HG02943 (cell line): Measurements from ENCODE around the gene CKM.
"Not testable (repeated sequence)": the region's sequence is repeated elsewhere in the genome, so short reads cannot be mapped to it uniquely, and the experiment has no call there.

Experiments
- ATAC-seq: cut with Tn5 transposase; IDR thresholded peaks from one replicate; pipeline ENCODE4 v1.9.1; 2021; ENCODE audit warnings: mild to moderate bottlenecking, low read depth, moderate library complexity; ENCODE audit not compliant: unreplicated experiment

The CKM gene

GRCh38 chr19:45322311-45322710 lies 364 bp downstream of the CKM start:
- ATAC-seq, result no peak

DNA sequence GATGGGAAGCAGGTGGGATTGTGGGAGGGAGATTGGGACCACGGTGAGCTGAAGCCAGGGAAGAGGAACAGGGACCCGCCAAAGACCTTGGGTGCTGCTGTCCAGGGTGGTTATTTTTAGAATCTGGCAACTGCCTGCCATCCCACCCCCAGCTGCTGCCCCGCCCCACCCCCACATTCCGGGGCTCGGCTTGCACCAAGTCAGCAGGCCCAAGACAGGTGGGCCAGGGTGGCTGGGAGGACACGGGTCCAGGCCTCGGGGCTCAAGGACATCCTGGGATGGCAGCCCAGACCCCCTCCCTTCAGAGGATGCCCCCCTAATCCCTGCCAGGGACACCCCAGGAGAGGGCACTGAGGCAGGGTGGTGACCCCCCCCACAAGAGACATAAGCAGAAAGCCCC lies 827 bp downstream of the CKM start:
- no peak for ATAC-seq

- ATAC-seq, result no peak
Measured at GRCh38 chr19:45320997-45321775, 1.5 kb downstream of the CKM start.

GRCh38 chr19:45315304-45315703 lies 7.4 kb downstream of the CKM start:
- ATAC-seq, result no peak

DNA sequence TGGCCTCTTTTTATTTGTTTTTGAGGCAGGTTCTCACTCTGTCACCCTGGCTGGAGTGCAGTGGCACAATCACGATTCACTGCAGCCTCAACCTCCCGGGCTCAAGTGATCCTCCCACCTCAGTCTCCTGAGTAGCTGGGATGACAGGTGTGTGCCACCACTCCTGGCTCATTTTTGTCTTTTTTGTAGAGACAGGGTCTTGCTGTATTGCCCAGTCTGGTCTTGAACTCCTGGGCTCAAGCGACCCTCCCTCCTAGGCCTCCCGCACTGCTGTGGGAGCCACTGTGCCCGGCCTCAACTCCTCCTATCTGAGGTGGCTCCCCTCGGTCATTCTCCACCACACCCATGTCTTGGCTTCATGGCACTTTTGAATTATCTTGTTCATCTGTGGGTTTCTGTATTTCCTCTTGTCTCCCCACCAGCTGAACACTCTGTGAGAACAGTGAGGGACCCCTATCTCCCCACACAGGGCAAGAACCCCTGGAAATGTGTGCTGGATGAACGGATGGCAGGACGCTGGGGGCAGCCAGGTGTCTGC lies 7.9 kb downstream of the CKM start:
- ATAC-seq, result no peak

GRCh38 chr19:45312285-45312684 lies 10.4 kb downstream of the CKM start:
- not testable (repeated sequence) for ATAC-seq

DNA sequence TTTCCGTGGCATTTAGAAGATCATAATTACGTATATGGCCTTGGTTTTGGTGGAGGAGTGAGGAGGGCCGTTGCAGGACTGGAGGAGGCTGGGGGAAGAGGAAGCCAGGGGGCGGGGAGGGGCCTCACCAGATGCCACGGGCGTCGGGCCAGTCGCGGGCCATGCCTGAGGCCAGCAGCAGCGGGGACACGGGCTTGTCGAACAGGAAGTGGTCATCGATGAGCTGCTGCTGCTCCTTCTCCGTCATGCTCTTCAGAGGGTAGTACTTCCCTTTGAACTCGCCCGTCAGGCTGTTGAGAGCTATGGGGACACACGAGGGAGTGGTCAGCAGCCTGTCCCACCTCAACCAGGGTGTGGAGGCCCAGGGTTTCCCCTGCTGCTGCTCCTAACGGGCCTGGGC lies 11.1 kb downstream of the CKM start:
- no peak for ATAC-seq

DNA sequence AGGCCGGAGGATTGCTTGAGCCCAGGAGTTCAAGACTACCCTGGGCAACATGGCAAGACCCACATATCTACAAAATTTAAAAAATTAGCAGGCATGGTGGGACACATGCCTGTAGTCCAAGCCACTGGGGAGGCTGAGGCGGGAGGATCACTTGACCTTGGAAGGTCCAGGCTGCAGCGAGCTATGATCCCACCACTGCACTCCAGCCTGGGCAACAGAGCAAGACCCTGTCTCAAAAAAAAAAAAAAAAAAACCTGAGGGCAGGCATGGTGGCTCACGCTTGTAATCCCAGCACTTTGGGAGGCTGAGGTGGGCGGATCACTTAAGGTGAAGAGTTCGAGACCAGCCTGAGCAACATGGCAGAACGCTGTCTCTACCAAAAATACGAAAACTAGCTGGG lies 13.4 kb downstream of the CKM start:
- not testable (repeated sequence) for ATAC-seq

DNA sequence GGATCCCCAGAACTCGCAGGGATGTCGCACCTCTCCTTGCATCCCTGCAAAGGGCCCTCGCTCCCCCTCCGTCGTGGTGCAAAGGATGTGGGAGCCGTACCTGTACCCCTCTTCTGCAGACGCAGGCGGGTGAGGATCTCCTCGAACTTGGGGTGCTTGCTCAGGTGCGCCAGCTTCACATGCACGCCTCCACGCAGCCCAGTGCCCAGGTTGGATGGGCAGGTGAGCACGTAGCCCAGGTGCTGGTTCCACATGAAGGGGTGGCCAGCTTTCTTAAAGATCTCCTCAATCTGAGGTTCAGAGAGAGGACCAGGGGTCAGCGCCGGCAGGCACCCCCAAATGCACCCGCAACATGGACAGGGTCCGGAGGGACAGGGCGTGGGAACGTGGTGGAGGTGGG lies 15.3 kb downstream of the CKM start:
- ATAC-seq, result no peak

DNA sequence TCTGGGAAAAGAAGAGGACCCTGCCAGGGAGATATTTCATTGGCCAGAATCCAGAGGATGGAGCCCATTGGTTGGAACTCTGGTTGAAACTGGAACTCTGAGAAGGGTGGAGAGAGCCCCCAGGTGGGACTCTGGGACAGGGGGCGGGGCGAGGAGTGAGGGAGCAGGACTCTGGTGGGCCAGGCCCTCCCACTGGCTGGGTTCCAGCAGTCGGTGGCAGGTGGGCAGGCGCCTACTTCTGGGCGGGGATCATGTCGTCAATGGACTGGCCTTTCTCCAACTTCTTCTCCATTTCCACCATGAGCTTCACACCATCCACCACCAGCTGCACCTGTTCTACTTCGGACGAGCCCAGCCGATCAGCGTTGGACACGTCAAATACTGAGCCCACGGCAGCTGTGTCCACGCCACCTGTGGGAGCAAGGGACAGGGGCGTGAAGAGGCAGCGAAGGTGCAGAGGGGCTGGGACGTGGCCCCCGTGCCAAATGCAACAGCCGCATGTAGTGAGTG lies 16.1 kb downstream of the CKM start:
- no peak for ATAC-seq

DNA sequence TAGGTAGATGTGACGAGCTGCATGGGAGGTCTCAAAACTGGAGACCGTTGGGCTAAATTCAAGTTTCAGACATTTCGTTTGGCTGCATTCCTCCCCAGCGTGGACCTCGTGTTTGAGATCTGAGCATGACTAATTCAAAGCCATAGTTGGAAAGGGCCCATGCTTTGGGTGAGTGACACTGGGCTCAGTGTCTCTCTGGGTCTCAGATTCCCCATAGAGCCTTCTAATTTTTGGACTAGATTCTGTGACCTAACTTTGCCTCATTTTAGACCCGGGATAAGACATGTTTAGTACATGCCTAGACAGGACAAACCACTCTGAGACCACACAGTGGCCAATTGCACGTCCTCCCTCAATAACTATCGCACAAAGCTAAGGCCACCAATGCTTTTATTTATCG lies 16.6 kb downstream of the CKM start:
- ATAC-seq, result no peak

- no peak for ATAC-seq
Measured at GRCh38 chr19:45305421-45305820, 17.3 kb downstream of the CKM start.

GRCh38 chr19:45305007-45305406 lies 17.7 kb downstream of the CKM start:
- ATAC-seq, result no peak

DNA sequence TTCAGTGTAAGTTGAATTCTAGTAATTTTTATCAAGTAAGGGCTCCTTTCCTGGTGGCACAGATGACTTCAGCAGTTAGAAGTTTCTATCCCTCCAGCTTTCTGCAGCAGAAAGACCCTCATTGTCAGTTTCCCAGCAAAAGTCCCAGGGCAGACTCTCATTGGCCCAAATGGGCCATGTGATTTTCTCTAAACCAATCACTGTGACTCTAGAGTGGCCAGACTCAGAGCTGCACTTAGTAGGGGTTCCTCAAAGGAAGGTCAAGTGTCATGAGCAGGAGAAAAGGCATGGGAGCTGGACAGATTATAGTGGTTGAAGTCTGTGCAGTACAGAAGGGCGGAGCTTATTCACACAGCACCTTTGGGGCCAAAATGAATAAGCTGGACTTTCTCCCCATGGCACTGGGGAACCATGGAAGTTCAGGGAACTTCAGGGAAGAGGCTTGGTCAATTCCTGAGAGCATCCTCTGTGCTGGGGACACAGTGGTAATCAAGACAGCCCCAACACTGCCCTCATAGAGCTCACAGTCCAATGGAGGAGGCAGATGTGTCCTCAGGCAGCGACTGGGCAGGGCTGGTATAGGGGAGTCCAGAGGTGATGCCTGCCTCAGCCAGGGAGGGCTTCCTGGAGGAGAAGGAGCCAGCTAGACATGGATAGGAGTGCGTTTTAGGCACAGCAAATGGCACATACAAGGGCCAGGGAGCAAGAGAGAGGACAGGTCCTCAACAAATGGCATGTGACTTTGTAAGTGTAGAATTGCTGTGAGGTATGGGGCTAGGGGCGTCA lies 18.3 kb downstream of the CKM start:
- no peak for ATAC-seq

DNA sequence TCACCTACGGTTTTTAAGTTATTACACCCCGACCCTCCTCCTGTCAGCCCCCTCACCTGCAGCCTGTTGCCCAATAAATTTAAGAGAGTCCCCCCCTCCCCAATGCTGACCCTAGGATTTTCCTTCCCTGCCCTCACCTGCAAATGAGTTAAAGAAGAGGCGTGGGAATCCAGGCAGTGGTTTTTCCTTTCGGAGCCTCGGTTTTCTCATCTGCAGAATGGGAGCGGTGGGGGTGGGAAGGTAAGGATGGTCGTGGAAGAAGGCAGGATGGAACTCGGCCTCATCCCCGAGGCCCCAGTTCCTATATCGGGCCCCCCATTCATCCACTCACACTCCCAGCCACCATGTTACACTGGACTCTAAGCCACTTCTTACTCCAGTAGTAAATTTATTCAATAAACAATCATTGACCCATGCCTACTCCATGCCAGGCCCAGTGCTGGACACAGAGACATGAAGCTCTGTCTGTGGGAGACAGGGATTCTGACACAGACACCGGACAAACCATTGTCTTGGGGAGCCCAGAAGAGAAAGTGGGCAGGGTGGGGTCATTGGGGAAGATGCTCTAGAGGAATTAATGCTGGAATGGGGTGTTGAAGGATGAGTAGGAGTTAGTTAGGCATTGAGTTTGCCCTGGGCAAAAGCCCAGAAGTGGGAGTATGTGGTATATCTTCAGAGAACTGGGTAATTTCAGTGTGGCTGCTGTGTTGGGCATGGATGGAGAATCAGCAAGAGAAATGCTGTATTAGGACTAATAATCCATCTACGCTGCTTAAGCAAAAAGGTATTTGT lies 19.2 kb downstream of the CKM start:
- no peak for ATAC-seq

DNA sequence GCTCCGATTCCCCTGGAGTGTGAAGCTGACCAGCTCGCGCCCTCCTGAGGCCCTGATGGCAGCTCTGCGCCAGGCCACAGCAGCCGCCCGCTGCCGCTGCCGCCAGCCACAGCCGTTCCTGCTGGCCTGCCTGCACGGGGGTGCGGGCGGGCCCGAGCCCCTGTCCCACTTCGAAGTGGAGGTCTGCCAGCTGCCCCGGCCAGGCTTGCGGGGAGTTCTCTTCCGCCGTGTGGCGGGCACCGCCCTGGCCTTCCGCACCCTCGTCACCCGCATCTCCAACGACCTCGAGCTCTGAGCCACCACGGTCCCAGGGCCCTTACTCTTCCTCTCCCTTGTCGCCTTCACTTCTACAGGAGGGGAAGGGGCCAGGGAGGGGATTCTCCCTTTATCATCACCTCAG lies 20.3 kb downstream of the CKM start:
- no peak for ATAC-seq

DNA sequence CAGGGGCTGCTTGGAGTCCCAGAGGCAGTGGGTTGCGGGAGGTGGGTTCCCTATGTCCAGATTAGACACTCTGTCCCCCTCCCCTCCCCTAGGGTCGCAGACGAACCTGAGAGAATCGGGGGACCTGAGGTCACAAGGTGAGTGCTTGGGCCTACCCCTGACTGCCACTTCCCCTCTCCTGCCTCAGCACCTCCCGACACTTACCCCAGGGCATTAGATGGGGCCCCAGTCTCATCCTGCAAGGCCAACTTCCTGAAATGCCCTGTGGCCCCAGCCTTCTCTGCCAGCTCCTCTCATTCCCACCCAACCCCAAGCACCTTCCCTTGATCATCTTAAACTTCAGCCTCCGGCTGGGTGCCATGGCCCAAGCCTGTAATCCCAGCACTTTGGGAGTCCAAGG lies 23.0 kb downstream of the CKM start:
- no peak for ATAC-seq

DNA sequence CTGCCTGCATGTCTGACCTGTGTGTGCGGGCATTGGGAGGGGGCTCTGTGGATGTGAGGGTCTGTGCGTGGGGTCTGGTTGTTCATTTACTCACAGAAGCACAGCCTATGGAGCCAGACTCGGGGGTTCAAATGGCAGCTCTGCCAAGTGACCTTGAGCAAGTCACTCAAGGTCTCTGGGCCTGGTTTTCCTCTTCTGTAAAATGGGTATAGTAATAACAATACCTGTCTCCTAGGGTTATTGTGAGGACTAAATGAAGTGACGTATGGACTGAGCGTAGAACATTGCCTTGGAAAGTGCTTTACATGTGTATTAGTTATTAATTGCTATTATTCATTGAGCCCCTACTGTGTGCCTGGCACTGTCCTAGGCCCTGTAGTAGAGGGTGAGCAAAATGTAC lies 24.4 kb downstream of the CKM start:
- no peak for ATAC-seq

DNA sequence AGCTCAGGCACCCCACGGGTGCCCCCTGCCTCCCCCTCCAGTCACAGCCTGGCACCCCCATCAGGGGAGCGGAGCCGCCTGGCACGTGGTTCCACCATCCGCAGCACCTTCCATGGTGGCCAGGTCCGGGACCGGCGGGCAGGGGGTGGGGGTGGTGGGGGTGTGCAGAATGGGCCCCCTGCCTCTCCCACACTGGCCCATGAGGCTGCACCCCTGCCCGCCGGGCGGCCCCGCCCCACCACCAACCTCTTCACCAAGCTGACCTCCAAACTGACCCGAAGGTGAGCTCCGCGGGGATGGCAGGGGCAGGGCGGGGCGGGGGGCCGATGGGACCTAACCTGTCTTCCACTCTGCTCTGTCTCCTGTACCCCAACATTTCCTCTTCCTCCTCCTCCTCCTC lies 25.0 kb downstream of the CKM start:
- ATAC-seq, result no peak

DNA sequence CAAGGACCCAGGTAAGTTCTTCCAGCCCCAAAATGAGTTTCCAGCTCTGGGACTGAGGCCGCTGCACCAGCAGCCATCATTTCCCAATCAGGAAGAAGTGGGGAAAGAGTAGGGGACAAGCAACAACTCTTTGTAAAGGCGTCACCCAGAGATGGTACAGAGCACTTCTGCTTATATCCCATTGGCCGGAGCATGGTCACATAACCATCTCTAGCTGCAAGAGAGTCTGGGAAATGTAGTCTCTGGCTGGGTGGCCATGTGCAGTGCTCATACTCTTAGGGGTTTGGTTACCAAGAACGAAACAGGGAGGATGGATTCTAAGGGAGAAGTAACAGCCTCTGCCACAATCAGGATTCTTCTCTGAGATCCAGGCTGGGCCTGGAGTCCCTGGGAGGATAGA lies 26.3 kb downstream of the CKM start:
- ATAC-seq, result no peak

DNA sequence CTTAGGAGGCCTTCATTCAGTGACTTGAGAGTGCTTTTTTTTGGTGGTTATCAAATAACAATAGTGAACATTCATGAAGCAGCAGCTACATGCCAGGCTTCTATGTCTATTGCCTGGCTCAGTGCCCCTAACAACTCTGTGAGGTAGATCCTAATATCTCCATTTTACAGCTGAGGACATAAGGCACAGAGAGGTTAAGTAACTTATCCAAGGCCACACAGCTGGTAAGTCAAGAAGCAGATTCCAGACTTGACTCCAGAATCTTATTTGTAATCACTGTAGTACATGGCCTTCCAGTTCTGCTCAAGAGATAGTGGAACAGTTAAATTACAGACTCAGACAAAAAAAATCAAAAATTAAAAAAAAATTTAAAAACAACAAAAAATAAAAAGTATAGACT lies 26.8 kb downstream of the CKM start:
- ATAC-seq, result no peak
